HG02840 (cell line): Measurements from ENCODE around the gene CIDEB.

Experiments
- ATAC-seq: cut with Tn5 transposase; IDR thresholded peaks from one replicate; pipeline ENCODE4 v1.9.1; 2021; ENCODE audit warnings: mild to moderate bottlenecking, moderate library complexity, moderate number of reproducible peaks; ENCODE audit not compliant: unreplicated experiment, low FRiP score

CIDEB gene

GRCh38 chr14:24293525-24293924 is 14.3 kb downstream of the CIDEB start:
- ATAC-seq: no peak

- ATAC-seq: no peak
These were observed 15.5 kb downstream of the CIDEB start for GRCh38 chr14:24292118-24292807.

- ATAC-seq: no peak
These were observed 16.2 kb downstream of the CIDEB start for GRCh38 chr14:24291446-24292117.

GRCh38 chr14:24290746-24291145 is 17.0 kb downstream of the CIDEB start:
- ATAC-seq: no peak

- ATAC-seq: no peak
These were observed 18.0 kb downstream of the CIDEB start for GRCh38 chr14:24289649-24290280.

GRCh38 chr14:24286996-24287395 is 20.8 kb downstream of the CIDEB start:
- ATAC-seq: no peak

GRCh38 chr14:24285351-24285750 is 22.4 kb downstream of the CIDEB start:
- ATAC-seq: no peak

- ATAC-seq: no peak
These were observed 23.2 kb downstream of the CIDEB start for GRCh38 chr14:24284501-24285035.

- ATAC-seq: no peak
These were observed 23.8 kb downstream of the CIDEB start for GRCh38 chr14:24283796-24284460.

GRCh38 chr14:24282736-24283135 is 25.0 kb downstream of the CIDEB start:
- ATAC-seq: no peak

- no peak for ATAC-seq
These were observed 26.1 kb downstream of the CIDEB start for GRCh38 chr14:24281636-24282035.

- ATAC-seq: no peak
These were observed 26.8 kb downstream of the CIDEB start for GRCh38 chr14:24280797-24281460.

- no peak for ATAC-seq
These were observed 28.2 kb downstream of the CIDEB start for GRCh38 chr14:24279301-24280186.

GRCh38 chr14:24278424-24278823 is 29.4 kb downstream of the CIDEB start:
- ATAC-seq: no peak

GRCh38 chr14:24277606-24278321 is 30.0 kb downstream of the CIDEB start:
- no peak for ATAC-seq

GRCh38 chr14:24277071-24277470 is 30.7 kb downstream of the CIDEB start:
- ATAC-seq: no peak

- ATAC-seq: peak; percentile 35
These were observed 33.7 kb downstream of the CIDEB start for GRCh38 chr14:24274101-24274543.

- no peak for ATAC-seq
These were observed 34.3 kb downstream of the CIDEB start for GRCh38 chr14:24273422-24273998.
